K562 (cell line): ENCODE measurements around the gene SLC4A11. TPM values are rescaled to one million over a fixed set of nuclear protein-coding genes. Genes with fewer than 3 reads are reported as not detected.

Source experiments
- ATAC-seq: fragments of 200-7000 bp; cut with Tn5 transposase; 3 replicates; pipeline ENCODE4 v1.9.1; 2020; ENCODE audit warnings: moderate library complexity
- BruUV-seq: library from RNA; stranded (reverse); fragments of 400-500 nt; replicated peaks from 2 replicates; lab custom pipeline; 2021; lab: Mats Ljungman, UMichigan
- CTCF ChIA-PET: fragments of 300-600 bp; formaldehyde crosslinking; extraction: SDS; loops from one replicate; lab custom pipeline; 2021; ENCODE audit warnings: low intra/inter-chr PET ratio; lab: Yijun Ruan, JAX
- POLR2A ChIA-PET: fragments of 300-600, 350-650 bp; sonication (Branson Sonifier 250); formaldehyde crosslinking; extraction: SDS; loops from one replicate; lab custom pipeline; 2021; ENCODE audit warnings: antibody characterized with exemption, inconsistent platforms; lab: Yijun Ruan, JAX
- DNase-seq, 4 experiments: peaks; one replicate each; pipeline versions ENCODE4 v3.0.0 to v3.0.0-alpha.2; 2011 to 2018; ENCODE audit warnings: low spot score in 3 of 4, mixed read lengths in 3 of 4; ENCODE audit errors: extremely low read depth in 1 of 4
- FAIRE-seq: peaks from 2 replicates; lab custom pipeline; 2011; peaks lifted over from hg19 to GRCh38; lab: Jason Lieb, UNC
- H2AFZ ChIP-seq: 2 replicates; pipeline ENCODE4 v1.6.0; 2011; ENCODE audit warnings: low read depth, low read length, control low read depth, inconsistent platforms
- H3K27ac ChIP-seq: fragments of 200-600 bp; 3 replicates; pipeline ENCODE4 v1.8.0; 2011; ENCODE audit warnings: low read depth, mild to moderate bottlenecking, control low read depth, inconsistent platforms, low read length, moderate library complexity, mixed read lengths; ENCODE audit errors: extremely low read depth
- H3K27me3 ChIP-seq, 2 experiments: fragments of 300-600 bp in 1 of 2; 2 replicates in 1 of 2; 3 replicates in 1 of 2; pipeline versions ENCODE4 v1.6.0 to v1.8.0; 2011; ENCODE audit warnings: inconsistent platforms in 2 of 2, low read length in 2 of 2, mild to moderate bottlenecking in 1 of 2, mixed read lengths in 1 of 2, moderate library complexity in 1 of 2; ENCODE audit not compliant: control insufficient read depth in 2 of 2, insufficient read depth in 2 of 2
- H3K36me3 ChIP-seq: fragments of 300-600 bp; 3 replicates; pipeline ENCODE4 v1.8.0; 2011; ENCODE audit warnings: mild to moderate bottlenecking, low read length, inconsistent platforms; ENCODE audit not compliant: control insufficient read depth, insufficient read depth
- H3K4me1 ChIP-seq, 2 experiments: fragments of 200-600 bp in 1 of 2; replicated peaks in 1 of 2; 2 replicates in 1 of 2; 3 replicates in 1 of 2; pipeline versions ENCODE4 v1.5.1 to v1.8.0; 2011; ENCODE audit warnings: inconsistent platforms in 2 of 2, low read length in 2 of 2, mild to moderate bottlenecking in 1 of 2, mixed read lengths in 1 of 2, moderate library complexity in 1 of 2; ENCODE audit not compliant: control insufficient read depth in 2 of 2, insufficient read depth in 2 of 2
- H3K4me2 ChIP-seq: 2 replicates; pipeline ENCODE4 v1.6.1; 2011; ENCODE audit warnings: low read length, control low read depth, inconsistent platforms, mixed read lengths; ENCODE audit not compliant: insufficient read depth
- H3K4me3 ChIP-seq: fragments of 200-600 bp; sonication (generic), shearing (Covaris generic); 2 replicates; pipeline ENCODE4 v1.5.1; 2016; ENCODE audit warnings: control low read depth, inconsistent platforms
- H3K79me2 ChIP-seq: fragments of 200-600 bp; 3 replicates; pipeline ENCODE4 v1.8.0; 2011; ENCODE audit warnings: low read length, inconsistent platforms; ENCODE audit not compliant: control insufficient read depth, insufficient read depth
- H3K9ac ChIP-seq, 2 experiments: 2 replicates each; pipeline versions ENCODE4 v1.6.0 to v1.6.1; 2011; ENCODE audit warnings: low read depth in 2 of 2, low read length in 2 of 2, control low read depth in 1 of 2, inconsistent platforms in 1 of 2, mild to moderate bottlenecking in 1 of 2, mixed read lengths in 1 of 2; ENCODE audit not compliant: insufficient read depth in 1 of 2
- H3K9me1 ChIP-seq: one replicate; pipeline ENCODE4 v1.6.0; 2011; ENCODE audit warnings: inconsistent platforms, mild to moderate bottlenecking, low read length, moderate library complexity; ENCODE audit not compliant: control insufficient read depth, insufficient read depth
- H3K9me3 ChIP-seq: replicated peaks from 2 replicates; pipeline ENCODE4 v1.5.1; 2011; ENCODE audit warnings: low read depth, low read length, inconsistent platforms; ENCODE audit not compliant: control insufficient read depth, insufficient read depth
- H4K20me1 ChIP-seq: replicated peaks from 2 replicates; pipeline ENCODE4 v1.6.1; 2011; ENCODE audit warnings: low read length, inconsistent platforms, mixed read lengths; ENCODE audit not compliant: control insufficient read depth, insufficient read depth
- MED1 ChIP-seq: sonication (generic); formaldehyde crosslinking; IDR thresholded peaks from 2 replicates; pipeline ENCODE4 v1.8.1; 2023; ENCODE audit warnings: missing genetic modification reagents, borderline replicate concordance
- PURB ChIP-seq: sonication (generic); formaldehyde crosslinking; IDR thresholded peaks from 2 replicates; pipeline ENCODE4 v1.9.0; 2021; ENCODE audit warnings: low read depth, mild to moderate bottlenecking, missing genetic modification reagents
- RBFOX2 ChIP-seq: fragments of 200-400 bp; formaldehyde crosslinking; IDR thresholded peaks from 2 replicates; pipeline ENCODE4 v1.6.1; 2017; ENCODE audit warnings: low read depth, mild to moderate bottlenecking, low read length, moderate library complexity
- TRIM28 ChIP-seq: fragments of 450-650 bp; IDR thresholded peaks from 2 replicates; pipeline ENCODE4 v1.6.1; 2017
- ZNF140 ChIP-seq: fragments of 250-450 bp; sonication (Bioruptor Pico); IDR thresholded peaks from 2 replicates; pipeline ENCODE4 v1.8.0; 2021; ENCODE audit warnings: moderate library complexity, mild to moderate bottlenecking, inconsistent platforms
- ZNF224 ChIP-seq: sonication (generic); formaldehyde crosslinking; IDR thresholded peaks from 2 replicates; pipeline ENCODE4 v1.8.0; 2022; ENCODE audit warnings: mild to moderate bottlenecking, missing genetic modification reagents
- ZNF584 ChIP-seq: fragments of 200-800 bp; sonication (Bioruptor generic); IDR thresholded peaks from 2 replicates; pipeline ENCODE4 v1.6.1; 2016; ENCODE audit warnings: low read depth, mild to moderate bottlenecking, missing genetic modification characterization, missing compliant biosample characterization
- WGBS: fragments of 100-300 bp; shearing (Covaris generic); methylation state at CpG from one replicate; pipeline ENCODE4 v1.1.6; 2016; ENCODE audit warnings: low coverage, mixed read lengths; ENCODE audit not compliant: insufficient coverage; ENCODE audit errors: missing lambda C conversion rate; 5-methylcytosine and 5-hydroxymethylcytosine counted together
- in situ Hi-C: fragments of 300-500 bp; cut with MboI; formaldehyde crosslinking; loops from 4 replicates; pipeline ENCODE4 v1.15.0; 2018; ENCODE audit warnings: inconsistent platforms, mixed read lengths
- intact Hi-C: fragments of 100-400 bp; cut with micrococcal nuclease; formaldehyde crosslinking; loops from 2 replicates; pipeline ENCODE4 v1.14.2; 2022
- polyA plus RNA-seq, 8 experiments: library from polyadenylated mRNA; depleted of rRNA in 4 of 8; stranded (reverse) in 5 of 8; unstranded in 3 of 8; fragments of >200 nt; fragmentation: Nextera tagmentation in 2 of 8; fragmentation: Illumina TruSeq in 1 of 8; extraction: Ambion mirVana in 2 of 8; extraction: Trizol in 1 of 8; gene quantifications; 2 replicates each; pipeline versions ENCODE4 v1.2.1 to v1.2.3, GENCODE V29; 2011 to 2014; ENCODE audit warnings: inconsistent platforms in 1 of 8, missing spikeins in 1 of 8
- total RNA-seq, 7 experiments: library from RNA; depleted of rRNA in 6 of 7; stranded (reverse); fragments of >200 nt in 6 of 7; fragmentation: Illumina TruSeq in 2 of 7; extraction: Trizol in 2 of 7; gene quantifications; 2 replicates each; pipeline versions ENCODE4 v1.2.1 to v1.2.3, GENCODE V29; 2011 to 2021; ENCODE audit warnings: low replicate concordance in 1 of 7
- TF ChIP-seq, protein P1 (sequence below): fragments of 450-650 bp; formaldehyde crosslinking; IDR thresholded peaks from 2 replicates; pipeline ENCODE4 v1.4.0; 2020; ENCODE audit warnings: mild to moderate bottlenecking, moderate library complexity
- TF ChIP-seq, protein P2 (sequence below): fragments of 250-450 bp; sonication (Bioruptor Pico); IDR thresholded peaks from 2 replicates; pipeline ENCODE4 v1.8.0; 2022; ENCODE audit warnings: inconsistent platforms
- TF ChIP-seq, protein P3 (sequence below): sonication (generic); formaldehyde crosslinking; IDR thresholded peaks from 2 replicates; pipeline ENCODE4 v1.8.1; 2023; ENCODE audit warnings: mild to moderate bottlenecking, missing genetic modification reagents, moderate library complexity

SLC4A11 gene
- total and polyA plus RNA-seq, 9 of the 15 experiments (the other 6 are each of a cell fraction or from before 2014, with no cell fraction given): 0.10 to 2.0 (median 0.20) TPM

DNA sequence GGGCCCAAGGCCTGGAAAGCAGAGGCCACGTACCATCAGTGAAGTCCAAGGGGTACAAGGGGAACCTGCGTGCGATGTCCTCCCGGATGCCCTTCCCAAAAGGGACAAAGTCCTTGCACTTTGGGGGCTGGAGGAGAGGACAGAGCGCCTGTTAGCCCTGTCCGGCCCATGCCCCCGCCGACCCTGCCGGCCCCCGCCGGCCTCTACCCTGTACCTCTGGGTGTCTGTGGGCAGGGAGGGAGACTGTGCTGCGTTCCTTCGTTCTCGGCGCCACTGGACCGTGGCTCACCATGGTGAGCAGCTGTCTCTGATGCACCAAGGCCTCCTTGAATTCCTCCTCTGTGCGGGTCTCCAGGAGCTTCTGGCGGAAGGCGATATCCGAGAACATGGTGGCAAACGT, 7.9 kb downstream of the SLC4A11 start:
- no TSS peak for BruUV-seq
- H3K9me1 ChIP-seq: no peaks in the 10 kb centered on the region
- no peak overlapping the region for H3K9ac ChIP-seq
- POLR2A ChIA-PET: no interaction called here
- H3K4me3 ChIP-seq: no peak overlapping the region
- in situ Hi-C loops (no loop called here), intact Hi-C loops (no loop called here)
- H3K27me3 ChIP-seq: 0 out of 5 replicates have a peak, but pooled peaks cover 0 to 7% of the 10 kb centered on the region in 2 experiments
- WGBS: 79% methylated on average over 5 of the region's 21 CpGs
- H4K20me1 ChIP-seq: no peaks in the 10 kb centered on the region
- FAIRE-seq (no peak), ATAC-seq (no peak), DNase-seq (no peak)
- CTCF ChIA-PET: no interaction called here
- no peaks in the 10 kb centered on the region for H3K36me3 ChIP-seq
- no peaks in the 10 kb centered on the region for H3K9me3 ChIP-seq
- no peaks in the 10 kb centered on the region for H3K79me2 ChIP-seq
- peaks cover 0 to 24% of the 10 kb centered on the region in 2 experiments; a peak in 2 of 5 replicates for H3K4me1 ChIP-seq
- TF ChIP-seq, protein P1, sequence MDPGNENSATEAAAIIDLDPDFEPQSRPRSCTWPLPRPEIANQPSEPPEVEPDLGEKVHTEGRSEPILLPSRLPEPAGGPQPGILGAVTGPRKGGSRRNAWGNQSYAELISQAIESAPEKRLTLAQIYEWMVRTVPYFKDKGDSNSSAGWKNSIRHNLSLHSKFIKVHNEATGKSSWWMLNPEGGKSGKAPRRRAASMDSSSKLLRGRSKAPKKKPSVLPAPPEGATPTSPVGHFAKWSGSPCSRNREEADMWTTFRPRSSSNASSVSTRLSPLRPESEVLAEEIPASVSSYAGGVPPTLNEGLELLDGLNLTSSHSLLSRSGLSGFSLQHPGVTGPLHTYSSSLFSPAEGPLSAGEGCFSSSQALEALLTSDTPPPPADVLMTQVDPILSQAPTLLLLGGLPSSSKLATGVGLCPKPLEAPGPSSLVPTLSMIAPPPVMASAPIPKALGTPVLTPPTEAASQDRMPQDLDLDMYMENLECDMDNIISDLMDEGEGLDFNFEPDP (CRISPR knock-in tag): no peak
- TF ChIP-seq ZNF584 (CRISPR knock-in tag): no peak
- no peak for TF ChIP-seq MED1
- TF ChIP-seq TRIM28: no peak
- no peak for TF ChIP-seq ZNF140
- TF ChIP-seq ZNF224 (CRISPR knock-in tag): no peak
- TF ChIP-seq RBFOX2: no peak
- TF ChIP-seq PURB (CRISPR knock-in tag): no peak
- TF ChIP-seq, protein P2, sequence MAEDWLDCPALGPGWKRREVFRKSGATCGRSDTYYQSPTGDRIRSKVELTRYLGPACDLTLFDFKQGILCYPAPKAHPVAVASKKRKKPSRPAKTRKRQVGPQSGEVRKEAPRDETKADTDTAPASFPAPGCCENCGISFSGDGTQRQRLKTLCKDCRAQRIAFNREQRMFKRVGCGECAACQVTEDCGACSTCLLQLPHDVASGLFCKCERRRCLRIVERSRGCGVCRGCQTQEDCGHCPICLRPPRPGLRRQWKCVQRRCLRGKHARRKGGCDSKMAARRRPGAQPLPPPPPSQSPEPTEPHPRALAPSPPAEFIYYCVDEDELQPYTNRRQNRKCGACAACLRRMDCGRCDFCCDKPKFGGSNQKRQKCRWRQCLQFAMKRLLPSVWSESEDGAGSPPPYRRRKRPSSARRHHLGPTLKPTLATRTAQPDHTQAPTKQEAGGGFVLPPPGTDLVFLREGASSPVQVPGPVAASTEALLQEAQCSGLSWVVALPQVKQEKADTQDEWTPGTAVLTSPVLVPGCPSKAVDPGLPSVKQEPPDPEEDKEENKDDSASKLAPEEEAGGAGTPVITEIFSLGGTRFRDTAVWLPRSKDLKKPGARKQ (CRISPR knock-in tag): no peak
- TF ChIP-seq, protein P3, sequence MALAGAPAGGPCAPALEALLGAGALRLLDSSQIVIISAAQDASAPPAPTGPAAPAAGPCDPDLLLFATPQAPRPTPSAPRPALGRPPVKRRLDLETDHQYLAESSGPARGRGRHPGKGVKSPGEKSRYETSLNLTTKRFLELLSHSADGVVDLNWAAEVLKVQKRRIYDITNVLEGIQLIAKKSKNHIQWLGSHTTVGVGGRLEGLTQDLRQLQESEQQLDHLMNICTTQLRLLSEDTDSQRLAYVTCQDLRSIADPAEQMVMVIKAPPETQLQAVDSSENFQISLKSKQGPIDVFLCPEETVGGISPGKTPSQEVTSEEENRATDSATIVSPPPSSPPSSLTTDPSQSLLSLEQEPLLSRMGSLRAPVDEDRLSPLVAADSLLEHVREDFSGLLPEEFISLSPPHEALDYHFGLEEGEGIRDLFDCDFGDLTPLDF: no peak
- H2AFZ ChIP-seq: no peak overlapping the region
- H3K4me2 ChIP-seq: no peak overlapping the region
- no peak overlapping the region for H3K27ac ChIP-seq
